Astrocyte (in vitro differentiated cells and primary cell): ENCODE measurements around the gene UCN3. TPM values are rescaled to one million over a fixed set of nuclear protein-coding genes. Genes with fewer than 3 reads are reported as not detected.

ENCODE experiments used
- DNase-seq: peaks from one replicate; pipeline ENCODE4 v3.0.0-alpha.2; 2010; ENCODE audit warnings: low read depth
- FAIRE-seq: peaks from 2 replicates; lab custom pipeline; 2011; peaks lifted over from hg19 to GRCh38; lab: Jason Lieb, UNC
- H2AFZ ChIP-seq: 2 replicates; pipeline ENCODE4 v1.6.0; 2012; ENCODE audit warnings: low read depth, low read length, inconsistent platforms
- H3K27ac ChIP-seq: 2 replicates; pipeline ENCODE4 v1.5.1; 2011; ENCODE audit warnings: low read depth, low read length, inconsistent platforms
- H3K27me3 ChIP-seq: 2 replicates; pipeline ENCODE4 v1.6.0; 2011; ENCODE audit warnings: low read length, inconsistent platforms; ENCODE audit not compliant: insufficient read depth
- H3K36me3 ChIP-seq: 2 replicates; pipeline ENCODE4 v1.5.1; 2011; ENCODE audit warnings: low read length, inconsistent platforms; ENCODE audit not compliant: insufficient read depth
- H3K4me1 ChIP-seq: 2 replicates; pipeline ENCODE4 v1.5.1; 2011; ENCODE audit warnings: low read length, inconsistent platforms; ENCODE audit not compliant: insufficient read depth
- H3K4me2 ChIP-seq: 2 replicates; pipeline ENCODE4 v1.6.0; 2012; ENCODE audit warnings: low read length, inconsistent platforms
- H3K4me3 ChIP-seq: 2 replicates; pipeline ENCODE4 v1.5.1; 2011; ENCODE audit warnings: low read depth, mild to moderate bottlenecking, low read length, inconsistent platforms; ENCODE audit not compliant: insufficient read depth
- H3K79me2 ChIP-seq: 2 replicates; pipeline ENCODE4 v1.6.0; 2012; ENCODE audit warnings: mild to moderate bottlenecking, low read length, inconsistent platforms; ENCODE audit not compliant: insufficient read depth
- H3K9ac ChIP-seq: 2 replicates; pipeline ENCODE4 v1.6.0; 2012; ENCODE audit warnings: mild to moderate bottlenecking, low read length, inconsistent platforms
- H3K9me3 ChIP-seq: 2 replicates; pipeline ENCODE4 v1.5.1; 2012; ENCODE audit warnings: low read depth, mild to moderate bottlenecking, low read length, inconsistent platforms; ENCODE audit not compliant: insufficient read depth
- H4K20me1 ChIP-seq: 2 replicates; pipeline ENCODE4 v1.6.0; 2012; ENCODE audit warnings: low read length, inconsistent platforms; ENCODE audit not compliant: insufficient read depth
- H3K27ac Mint-ChIP-seq: one replicate; pipeline ENCODE4 v1.8.0; 2021; ENCODE audit warnings: mild to moderate bottlenecking, mixed read lengths; ENCODE audit not compliant: unreplicated experiment
- H3K27me3 Mint-ChIP-seq: one replicate; pipeline ENCODE4 v1.8.0; 2021; ENCODE audit warnings: low read depth, mixed read lengths; ENCODE audit not compliant: unreplicated experiment
- H3K36me3 Mint-ChIP-seq: one replicate; pipeline ENCODE4 v1.8.0; 2021; ENCODE audit warnings: low read depth, mixed read lengths; ENCODE audit not compliant: unreplicated experiment
- H3K4me1 Mint-ChIP-seq: one replicate; pipeline ENCODE4 v1.8.0; 2021; ENCODE audit warnings: low read depth, mixed read lengths; ENCODE audit not compliant: unreplicated experiment
- H3K4me3 Mint-ChIP-seq: one replicate; pipeline ENCODE4 v1.8.0; 2021; ENCODE audit warnings: mild to moderate bottlenecking, moderate library complexity, mixed read lengths; ENCODE audit not compliant: unreplicated experiment
- H3K9me3 Mint-ChIP-seq: one replicate; pipeline ENCODE4 v1.8.0; 2021; ENCODE audit warnings: mild to moderate bottlenecking, mixed read lengths; ENCODE audit not compliant: unreplicated experiment
- EZH2 ChIP-seq: IDR thresholded peaks from 2 replicates; pipeline ENCODE4 v1.6.1; 2012; ENCODE audit warnings: mild to moderate bottlenecking, low read length, inconsistent platforms; ENCODE audit not compliant: insufficient read depth
- total RNA-seq: library from RNA; stranded (reverse); gene quantifications from 2 replicates; pipeline ENCODE4 v1.2.1, GENCODE V29; 2021
- TF ChIP-seq, protein P1 (sequence below): IDR thresholded peaks from 2 replicates; pipeline ENCODE4 v1.5.1; 2011; ENCODE audit warnings: low read depth, mild to moderate bottlenecking, inconsistent platforms, low read length, moderate library complexity; ENCODE audit not compliant: insufficient read depth

The UCN3 gene
- total RNA-seq, 1 donor from 2014 or later, result not detected

DNA sequence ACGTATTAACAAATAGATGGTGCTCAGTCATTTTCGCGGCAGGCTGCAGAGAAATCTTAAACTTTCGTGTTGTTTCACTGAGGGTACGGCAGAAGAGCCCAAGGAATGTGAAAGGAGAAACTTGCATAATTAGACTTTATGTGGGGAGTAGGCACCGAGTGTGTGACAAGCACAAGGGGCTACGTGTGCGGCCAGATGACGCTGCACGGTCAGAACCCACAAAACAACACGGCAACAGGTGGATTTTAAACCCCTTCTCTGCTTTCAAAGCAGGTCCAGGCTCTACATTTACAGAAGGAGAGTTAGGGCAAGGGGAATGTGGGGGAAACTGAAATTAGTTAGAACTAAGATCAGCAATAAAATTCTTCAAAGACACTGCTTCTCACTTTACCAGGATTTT lies 392 bp upstream of the UCN3 start:
- no peak overlapping the region for H2AFZ ChIP-seq
- DNase-seq (no peak), FAIRE-seq (no peak)
- Mint-ChIP-seq H3K27ac (no peak overlapping the region), H3K9me3 (no peaks in the 10 kb centered on the region), H3K36me3 (no peaks in the 10 kb centered on the region), H3K4me3 (no peak overlapping the region), H3K4me1 (no peaks in the 10 kb centered on the region), H3K27me3 (peaks cover 52% of the 10 kb centered on the region)
- no peaks in the 10 kb centered on the region for H3K36me3 ChIP-seq
- H4K20me1 ChIP-seq, result no peaks in the 10 kb centered on the region
- no peaks in the 10 kb centered on the region for H3K4me1 ChIP-seq
- no peak overlapping the region for H3K4me3 ChIP-seq
- no peak for TF ChIP-seq EZH2
- TF ChIP-seq, protein P1, sequence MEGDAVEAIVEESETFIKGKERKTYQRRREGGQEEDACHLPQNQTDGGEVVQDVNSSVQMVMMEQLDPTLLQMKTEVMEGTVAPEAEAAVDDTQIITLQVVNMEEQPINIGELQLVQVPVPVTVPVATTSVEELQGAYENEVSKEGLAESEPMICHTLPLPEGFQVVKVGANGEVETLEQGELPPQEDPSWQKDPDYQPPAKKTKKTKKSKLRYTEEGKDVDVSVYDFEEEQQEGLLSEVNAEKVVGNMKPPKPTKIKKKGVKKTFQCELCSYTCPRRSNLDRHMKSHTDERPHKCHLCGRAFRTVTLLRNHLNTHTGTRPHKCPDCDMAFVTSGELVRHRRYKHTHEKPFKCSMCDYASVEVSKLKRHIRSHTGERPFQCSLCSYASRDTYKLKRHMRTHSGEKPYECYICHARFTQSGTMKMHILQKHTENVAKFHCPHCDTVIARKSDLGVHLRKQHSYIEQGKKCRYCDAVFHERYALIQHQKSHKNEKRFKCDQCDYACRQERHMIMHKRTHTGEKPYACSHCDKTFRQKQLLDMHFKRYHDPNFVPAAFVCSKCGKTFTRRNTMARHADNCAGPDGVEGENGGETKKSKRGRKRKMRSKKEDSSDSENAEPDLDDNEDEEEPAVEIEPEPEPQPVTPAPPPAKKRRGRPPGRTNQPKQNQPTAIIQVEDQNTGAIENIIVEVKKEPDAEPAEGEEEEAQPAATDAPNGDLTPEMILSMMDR, result no peak
- H3K27ac ChIP-seq, result no peak overlapping the region
- no peak overlapping the region for H3K9ac ChIP-seq
- no peaks in the 10 kb centered on the region for H3K79me2 ChIP-seq
- no peak overlapping the region for H3K4me2 ChIP-seq
- H3K9me3 ChIP-seq, result no peaks in the 10 kb centered on the region
- peaks cover 8% of the 10 kb centered on the region for H3K27me3 ChIP-seq

DNA sequence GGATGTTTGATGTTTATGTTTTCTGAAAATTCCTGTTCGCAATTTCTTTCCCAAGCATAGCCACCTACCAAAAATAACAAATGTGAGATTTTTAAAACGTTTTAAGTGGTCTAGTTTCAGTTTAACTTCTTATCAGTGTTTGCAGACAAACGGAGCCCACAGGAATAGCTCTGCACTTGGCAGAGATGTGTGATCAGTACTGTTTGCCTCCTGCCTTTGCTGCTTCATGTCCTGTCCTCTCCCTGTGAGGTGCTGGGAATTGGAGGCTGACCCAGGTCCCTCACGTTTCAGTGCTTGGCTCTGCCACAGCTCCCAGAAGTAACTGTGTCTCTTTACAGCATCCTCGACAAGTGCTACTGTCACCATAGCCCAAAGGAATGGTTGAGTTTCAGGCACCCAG lies 1.2 kb downstream of the UCN3 start:
- no peaks in the 10 kb centered on the region for H3K4me1 Mint-ChIP-seq
- no peak for DNase-seq
- no peak overlapping the region for H3K27ac Mint-ChIP-seq
- Histone ChIP-seq H3K4me3 (no peak overlapping the region), H3K4me1 (no peaks in the 10 kb centered on the region), H3K36me3 (no peaks in the 10 kb centered on the region), H4K20me1 (no peaks in the 10 kb centered on the region), H2AFZ (no peak overlapping the region), H3K27ac (no peak overlapping the region), H3K4me2 (no peak overlapping the region), H3K9me3 (peaks cover under 1% of the 10 kb centered on the region), H3K9ac (no peak overlapping the region), H3K27me3 (peaks cover 2% of the 10 kb centered on the region), H3K79me2 (no peaks in the 10 kb centered on the region)
- no peaks in the 10 kb centered on the region for H3K36me3 Mint-ChIP-seq
- TF ChIP-seq, protein P1, result no peak
- TF ChIP-seq EZH2, result no peak
- peaks cover 51% of the 10 kb centered on the region for H3K27me3 Mint-ChIP-seq
- H3K9me3 Mint-ChIP-seq, result no peaks in the 10 kb centered on the region
- no peak overlapping the region for H3K4me3 Mint-ChIP-seq
- FAIRE-seq, result no peak

DNA sequence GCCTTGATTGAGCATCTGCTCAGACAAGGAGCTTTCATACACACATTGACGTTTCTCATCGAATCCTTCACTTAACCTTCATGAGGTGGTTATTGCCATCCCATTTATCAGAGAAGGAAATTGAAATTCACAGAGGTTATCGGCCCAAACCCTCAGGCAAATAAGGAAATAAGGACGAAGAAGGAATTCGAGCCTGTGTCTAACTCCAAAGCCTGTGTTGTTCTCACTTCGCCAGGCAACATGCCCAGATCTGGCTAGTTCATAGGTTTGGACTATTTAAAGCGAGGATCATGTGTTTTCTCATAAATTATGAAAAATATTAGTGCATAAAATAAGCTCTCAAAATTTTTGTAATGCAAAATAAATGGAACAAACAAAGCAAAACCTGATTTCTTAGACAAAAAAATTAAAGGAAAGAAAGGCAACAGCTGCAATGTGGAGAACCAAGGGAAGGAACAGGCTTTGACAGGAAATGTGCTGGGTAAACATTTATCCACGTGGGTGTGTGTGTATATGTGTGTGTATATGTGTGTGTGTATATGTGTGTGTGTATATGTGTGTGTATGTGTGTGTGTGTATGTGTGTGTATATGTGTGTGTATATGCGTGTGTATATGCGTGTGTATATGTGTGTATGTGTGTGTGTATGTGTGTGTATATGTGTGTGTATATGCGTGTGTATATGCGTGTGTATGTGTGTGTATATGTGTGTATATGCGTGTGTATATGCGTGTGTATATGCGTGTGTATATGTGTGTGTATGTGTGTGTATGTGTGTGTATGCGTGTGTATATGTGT lies 4.8 kb downstream of the UCN3 start:
- H3K4me2 ChIP-seq, result no peak overlapping the region
- FAIRE-seq, result no peak
- H4K20me1 ChIP-seq, result no peaks in the 10 kb centered on the region
- H3K9me3 ChIP-seq, result peaks cover 7% of the 10 kb centered on the region
- no peaks in the 10 kb centered on the region for H3K36me3 Mint-ChIP-seq
- no peak overlapping the region for H3K4me3 Mint-ChIP-seq
- DNase-seq, result no peak
- no peaks in the 10 kb centered on the region for H3K36me3 ChIP-seq
- H3K9ac ChIP-seq, result no peak overlapping the region
- no peak overlapping the region for H2AFZ ChIP-seq
- H3K27ac Mint-ChIP-seq, result no peak overlapping the region
- no peak overlapping the region for H3K4me3 ChIP-seq
- peaks cover 7% of the 10 kb centered on the region for H3K9me3 Mint-ChIP-seq
- H3K27me3 Mint-ChIP-seq, result peaks cover 27% of the 10 kb centered on the region
- no peak overlapping the region for H3K27ac ChIP-seq
- H3K27me3 ChIP-seq, result peaks cover 2% of the 10 kb centered on the region
- TF ChIP-seq EZH2, result no peak
- TF ChIP-seq, protein P1, result no peak
- H3K79me2 ChIP-seq, result no peaks in the 10 kb centered on the region
- H3K4me1 Mint-ChIP-seq, result no peaks in the 10 kb centered on the region
- no peaks in the 10 kb centered on the region for H3K4me1 ChIP-seq
